LoVo (cell line): ENCODE measurements around the gene HSP90AB1.

Experiments
- DNase-seq: peaks from one replicate; pipeline ENCODE4 v3.0.0-alpha.2; 2016; ENCODE audit warnings: low spot score

HSP90AB1 gene

GRCh38 chr6:44246663-44247337 lies at the start of gene HSP90AB1:
Gene HSP90AB1, plus strand, starts transcription at chr6:44247101. Its CDS starts 1,529 bp downstream, at chr6:44248630.
- peak; percentile 97 for DNase-seq

- no peak for DNase-seq
Measured at GRCh38 chr6:44198684-44199083, 48.2 kb upstream of the HSP90AB1 start.

DNA sequence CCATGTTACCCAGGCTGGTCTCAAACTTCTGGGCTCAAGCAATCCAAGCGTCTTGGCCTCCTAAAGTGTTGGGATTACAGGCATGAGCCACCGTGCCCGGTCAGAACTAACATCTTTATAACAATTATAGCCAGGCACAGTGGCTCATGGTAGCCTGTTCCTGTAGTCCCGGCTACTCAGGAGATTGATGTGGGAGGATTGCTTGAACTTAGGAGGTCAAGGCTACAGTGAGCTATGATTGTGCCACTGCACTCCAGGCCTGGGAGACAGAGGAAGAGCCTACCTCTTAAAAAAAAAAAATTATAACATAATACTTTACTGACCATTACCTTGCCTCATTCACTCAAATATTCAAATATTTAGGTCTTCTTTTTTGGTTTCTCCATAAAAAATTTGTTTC lies 47.0 kb upstream of the HSP90AB1 start:
- DNase-seq, result no peak

DNA sequence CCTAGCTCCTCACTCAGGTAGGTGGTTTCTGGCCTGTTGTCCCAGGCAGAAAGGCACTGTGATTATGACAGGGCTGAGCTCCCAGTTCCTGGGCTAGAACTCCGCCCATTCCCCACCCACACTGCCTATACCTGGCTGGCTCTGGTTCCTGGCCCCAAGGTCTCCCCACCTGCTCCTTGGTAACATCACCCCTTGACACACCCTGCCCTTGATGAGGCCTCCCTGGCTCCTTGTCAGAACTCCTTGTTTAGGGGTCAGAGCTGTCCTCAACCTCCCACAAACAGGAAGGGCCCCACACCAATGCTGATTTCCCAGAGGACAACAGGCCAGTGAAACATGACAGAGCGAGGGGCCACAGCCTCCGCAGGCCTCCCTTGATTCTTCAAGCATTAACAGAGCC lies 45.7 kb upstream of the HSP90AB1 start:
- DNase-seq, result peak; percentile 19

DNA sequence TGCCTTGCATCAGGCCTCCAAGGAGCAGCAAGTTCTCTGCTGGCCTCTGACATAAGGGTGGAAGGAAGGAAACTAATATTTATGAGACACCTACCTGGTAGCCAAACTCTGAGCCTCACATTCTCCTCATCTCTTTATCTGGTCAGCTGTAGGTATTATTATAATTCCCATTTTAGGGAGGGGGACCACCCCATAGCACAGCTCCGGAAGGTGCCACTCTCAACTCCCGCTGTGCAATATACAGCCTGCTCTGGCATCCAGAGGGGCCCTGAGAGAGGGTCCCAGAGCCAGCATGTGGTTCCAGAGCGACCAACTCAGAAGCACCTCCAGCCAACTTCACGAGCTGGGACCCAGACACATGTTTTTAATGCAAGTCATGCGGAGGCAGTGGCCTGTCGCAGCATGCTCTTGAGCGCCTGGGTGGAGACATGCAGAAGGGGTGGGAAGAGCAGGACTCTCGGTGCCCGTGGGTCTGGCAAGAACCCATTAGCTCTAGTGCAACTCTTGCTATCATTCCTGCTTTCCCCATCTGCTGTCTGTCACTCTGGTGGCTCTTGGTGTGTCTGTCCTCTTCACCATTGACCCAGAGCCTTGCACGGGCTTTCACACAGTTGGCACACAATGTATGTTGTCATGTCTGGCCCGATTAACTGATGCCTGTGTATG lies 45.1 kb upstream of the HSP90AB1 start:
- DNase-seq, result no peak

GRCh38 chr6:44202332-44202971 lies 44.4 kb upstream of the HSP90AB1 start:
- DNase-seq, result no peak

GRCh38 chr6:44202972-44203750 lies 43.7 kb upstream of the HSP90AB1 start:
- DNase-seq, result peak; percentile 30

- DNase-seq, result peak; percentile 67
Measured at GRCh38 chr6:44203955-44204354, 42.9 kb upstream of the HSP90AB1 start.

- no peak for DNase-seq
Measured at GRCh38 chr6:44207966-44208365, 38.9 kb upstream of the HSP90AB1 start.

- DNase-seq, result no peak
Measured at GRCh38 chr6:44211284-44211683, 35.6 kb upstream of the HSP90AB1 start.

GRCh38 chr6:44214307-44214706 lies 32.6 kb upstream of the HSP90AB1 start:
- no peak for DNase-seq

DNA sequence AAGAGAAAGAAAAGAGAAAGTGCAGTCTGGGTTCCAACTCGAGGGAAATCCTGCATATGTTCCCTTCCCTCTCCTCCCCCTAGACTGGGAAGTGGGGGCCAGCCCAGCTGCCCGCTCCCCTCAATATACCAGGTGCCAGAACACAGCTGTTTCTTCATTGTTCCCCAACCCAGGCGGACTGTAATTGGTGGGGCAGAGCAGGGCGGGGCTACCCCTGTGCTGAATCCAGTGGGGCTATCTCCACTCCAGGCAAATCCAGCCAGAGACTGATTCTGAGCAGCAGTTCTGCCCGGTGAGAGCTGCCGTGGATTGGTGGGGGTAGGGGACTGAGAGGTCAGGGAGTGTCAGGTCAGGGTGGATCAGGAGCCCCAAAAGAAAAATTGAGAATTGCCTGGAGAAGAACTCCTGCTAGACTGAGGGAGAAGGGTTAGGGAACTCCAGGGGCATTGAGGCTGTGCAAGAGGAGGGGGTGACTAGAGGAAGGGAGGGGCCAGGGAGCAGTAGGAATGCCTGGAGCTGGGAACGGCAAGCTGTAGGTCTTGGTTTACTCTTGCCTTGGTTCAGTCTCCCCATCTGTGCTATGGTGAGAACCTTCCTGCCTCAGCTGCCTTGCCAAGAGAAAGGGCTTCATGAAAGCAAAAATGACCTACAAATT lies 30.1 kb upstream of the HSP90AB1 start, which contains the start of gene MYMX:
TSS of gene MYMX (plus strand) at position 250 of the 655 bp plus-strand sequence. CDS start 546 bp downstream, outside the sequence.
- no peak for DNase-seq

- no peak for DNase-seq
Measured at GRCh38 chr6:44217332-44218143, 29.4 kb upstream of the HSP90AB1 start.

- no peak for DNase-seq
Measured at GRCh38 chr6:44219053-44219814, 27.7 kb upstream of the HSP90AB1 start.

DNA sequence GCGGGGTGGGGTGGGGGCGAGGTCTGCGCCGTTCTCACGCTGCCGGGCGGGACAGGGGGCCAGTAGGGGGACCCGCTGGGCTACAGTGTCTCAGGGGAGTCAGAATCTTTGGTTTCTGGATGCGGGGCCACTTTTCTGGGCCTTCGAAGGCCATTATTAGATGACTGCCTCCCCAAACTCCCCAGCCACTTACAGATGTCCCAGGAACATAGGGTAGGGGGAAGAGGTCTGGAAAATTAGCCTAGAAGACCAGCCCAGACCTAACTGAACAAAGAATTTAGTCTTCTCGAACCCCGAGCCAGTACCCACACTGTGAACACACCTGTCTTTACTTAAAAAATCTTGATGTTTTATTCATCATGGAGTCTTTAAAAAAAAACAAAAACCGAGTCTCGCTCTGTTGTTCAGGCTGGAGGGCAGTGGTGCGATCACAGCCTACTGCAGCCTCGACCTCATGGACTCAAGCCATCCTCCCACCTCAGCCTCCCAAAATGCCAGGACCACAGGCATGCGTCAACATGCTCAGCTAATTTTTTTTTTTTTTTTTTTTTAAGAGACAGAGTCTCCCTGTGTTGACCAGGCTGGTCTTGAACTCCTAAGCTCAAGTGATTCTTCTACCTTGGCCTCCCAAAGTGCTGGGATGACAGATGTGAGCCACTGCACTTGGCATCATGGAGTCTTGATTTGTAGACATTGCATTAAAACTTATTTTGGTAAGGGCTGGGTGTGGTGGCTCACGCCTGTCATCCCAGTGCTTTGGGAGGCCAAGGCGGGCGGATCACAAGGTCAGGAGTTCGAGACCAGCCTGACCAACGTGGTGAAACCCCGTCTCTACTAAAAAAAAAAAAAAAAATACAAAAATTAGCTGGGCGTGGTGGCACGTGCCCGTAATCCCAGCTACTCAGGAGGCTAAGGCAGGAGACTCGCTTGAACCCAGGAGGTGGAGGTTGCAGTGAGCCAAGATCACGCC lies 26.8 kb upstream of the HSP90AB1 start:
- no peak for DNase-seq

DNA sequence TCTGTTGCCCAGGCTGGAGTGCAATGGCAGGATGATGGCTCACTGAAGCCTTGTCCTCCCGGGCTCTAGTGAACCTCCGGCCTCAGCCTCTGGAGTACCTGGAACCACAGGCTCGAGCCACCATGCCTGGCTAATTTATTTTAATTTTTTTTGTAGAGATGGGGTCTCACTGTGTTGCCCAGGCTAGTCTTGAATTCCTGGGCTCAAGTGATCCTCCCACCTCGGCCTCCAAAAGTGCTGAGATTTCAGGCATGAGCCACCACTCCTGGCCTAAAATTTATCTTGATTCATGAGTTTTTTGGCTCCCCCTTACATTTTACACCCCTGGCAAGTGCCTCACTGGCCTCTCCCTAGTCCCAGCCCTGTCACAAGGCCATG lies 26.0 kb upstream of the HSP90AB1 start:
- no peak for DNase-seq

GRCh38 chr6:44221291-44221960 lies 25.5 kb upstream of the HSP90AB1 start:
- peak; percentile 91 for DNase-seq

- no peak for DNase-seq
Measured at GRCh38 chr6:44221961-44222335, 25.0 kb upstream of the HSP90AB1 start.
